MM.1S (cell line): ENCODE results near the gene RCN2.
A peak's percentile ranks its signal among the peaks of the same experiment; 100 is the strongest.

Source experiments
- DNase-seq: peaks from one replicate; pipeline ENCODE4 v3.0.0-alpha.2; 2015
- H2AFZ ChIP-seq: fragments of 300-600 bp; sonication (generic); 2 replicates; pipeline ENCODE4 v1.6.0; 2016; ENCODE audit warnings: antibody characterized with exemption, low read length
- H3F3A ChIP-seq: fragments of 300-600 bp; sonication (generic); 2 replicates; pipeline ENCODE4 v1.6.1; 2016; ENCODE audit warnings: mild to moderate bottlenecking, antibody characterized with exemption, low read length, moderate library complexity, mixed read lengths; ENCODE audit not compliant: insufficient read depth
- H3K27ac ChIP-seq: fragments of 300-600 bp; sonication (generic); 2 replicates; pipeline ENCODE4 v1.5.1; 2016; ENCODE audit warnings: mild to moderate bottlenecking, low read length
- H3K27me3 ChIP-seq: fragments of 300-600 bp; sonication (generic); replicated peaks from 2 replicates; pipeline ENCODE4 v1.6.0; 2016; ENCODE audit warnings: low read length; ENCODE audit not compliant: insufficient read depth
- H3K36me3 ChIP-seq: fragments of 300-600 bp; sonication (generic); replicated peaks from 2 replicates; pipeline ENCODE4 v1.6.1; 2016; ENCODE audit warnings: mild to moderate bottlenecking, low read length, mixed read lengths; ENCODE audit not compliant: insufficient read depth
- H3K4me1 ChIP-seq: fragments of 300-600 bp; sonication (generic); 2 replicates; pipeline ENCODE4 v1.6.1; 2016; ENCODE audit warnings: low read length, mixed read lengths
- H3K4me2 ChIP-seq: fragments of 300-600 bp; sonication (generic); 2 replicates; pipeline ENCODE4 v1.6.0; 2016; ENCODE audit warnings: low read depth, low read length
- H3K4me3 ChIP-seq: fragments of 300-600 bp; sonication (generic); 2 replicates; pipeline ENCODE4 v1.5.1; 2016; ENCODE audit warnings: low read length, mixed read lengths
- H3K79me2 ChIP-seq: fragments of 300-600 bp; sonication (generic); 2 replicates; pipeline ENCODE4 v1.6.1; 2016; ENCODE audit warnings: mixed run types, low read length, mixed read lengths
- H3K9ac ChIP-seq: fragments of 300-600 bp; sonication (generic); 2 replicates; pipeline ENCODE4 v1.6.1; 2016; ENCODE audit warnings: low read length, mixed read lengths
- H3K9me2 ChIP-seq: fragments of 300-600 bp; sonication (generic); replicated peaks from 2 replicates; pipeline ENCODE4 v1.6.1; 2016; ENCODE audit warnings: mild to moderate bottlenecking, low read length, mixed read lengths; ENCODE audit not compliant: insufficient read depth
- H3K9me3 ChIP-seq: fragments of 300-600 bp; sonication (generic); replicated peaks from 2 replicates; pipeline ENCODE4 v1.6.1; 2016; ENCODE audit warnings: mild to moderate bottlenecking, low read length, mixed read lengths; ENCODE audit not compliant: insufficient read depth
- H4K20me1 ChIP-seq: fragments of 300-600 bp; sonication (generic); 2 replicates; pipeline ENCODE4 v1.6.1; 2016; ENCODE audit warnings: mild to moderate bottlenecking, low read length, moderate library complexity, mixed read lengths; ENCODE audit not compliant: insufficient read depth
- EZH2 ChIP-seq: fragments of 300-600 bp; sonication (generic); optimal IDR thresholded peaks from 2 replicates; pipeline ENCODE3; 2017; ENCODE audit warnings: low read depth, mild to moderate bottlenecking, antibody characterized with exemption, low read length, mixed read lengths
- EZH2phosphoT487 ChIP-seq: fragments of 300-600 bp; sonication (generic); IDR thresholded peaks from 2 replicates; pipeline ENCODE4 v1.6.1; 2018; ENCODE audit warnings: antibody characterized with exemption, low read length
- TF ChIP-seq, protein P1 (sequence below): fragments of 300-600 bp; sonication (generic); IDR thresholded peaks from 2 replicates; pipeline ENCODE4 v1.5.1; 2016; ENCODE audit warnings: antibody characterized with exemption, low read length, mixed read lengths

The RCN2 gene

GRCh38 chr15:76967067-76967466 lies 35.5 kb downstream of the RCN2 start:
- H3K79me2 ChIP-seq = no peaks in the 10 kb centered on the region
- TF ChIP-seq EZH2 = no peak
- TF ChIP-seq EZH2phosphoT487 = no peak
- no peaks in the 10 kb centered on the region for H3K4me1 ChIP-seq
- H3K36me3 ChIP-seq = no peaks in the 10 kb centered on the region
- H2AFZ ChIP-seq = no peak overlapping the region
- no peaks in the 10 kb centered on the region for H4K20me1 ChIP-seq
- no peaks in the 10 kb centered on the region for H3F3A ChIP-seq
- H3K27ac ChIP-seq = no peak overlapping the region
- no peak overlapping the region for H3K4me3 ChIP-seq
- H3K4me2 ChIP-seq = no peak overlapping the region
- no peaks in the 10 kb centered on the region for H3K27me3 ChIP-seq
- no peak overlapping the region for H3K9ac ChIP-seq
- no peak for DNase-seq
- H3K9me3 ChIP-seq = no peaks in the 10 kb centered on the region
- H3K9me2 ChIP-seq = no peaks in the 10 kb centered on the region

DNA sequence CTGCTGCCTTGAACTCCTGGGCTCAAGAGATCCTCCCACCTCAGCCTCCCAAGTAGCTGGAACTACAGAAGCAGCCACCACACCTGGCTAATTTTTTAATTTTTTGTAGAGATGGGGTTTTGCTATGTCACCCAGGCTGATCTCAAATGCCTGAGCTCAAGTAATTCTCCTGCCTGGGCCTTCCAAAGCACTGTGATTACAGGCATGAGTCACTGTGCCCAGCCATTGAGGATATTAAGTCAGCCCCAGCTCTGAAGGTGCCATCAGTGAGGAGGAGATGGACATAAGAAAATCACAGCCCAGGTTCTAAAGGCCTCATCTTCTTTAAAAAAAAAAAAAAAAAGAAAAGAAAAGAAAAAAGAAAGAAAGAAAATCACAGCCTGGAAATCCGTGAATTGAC lies 36.8 kb downstream of the RCN2 start:
- Histone ChIP-seq H3K9me2 (no peaks in the 10 kb centered on the region), H3K4me1 (no peaks in the 10 kb centered on the region), H3F3A (no peaks in the 10 kb centered on the region), H2AFZ (no peak overlapping the region), H4K20me1 (no peaks in the 10 kb centered on the region), H3K36me3 (no peaks in the 10 kb centered on the region), H3K27me3 (no peaks in the 10 kb centered on the region), H3K9me3 (no peaks in the 10 kb centered on the region), H3K79me2 (no peaks in the 10 kb centered on the region), H3K27ac (no peak overlapping the region), H3K4me3 (no peak overlapping the region), H3K9ac (no peak overlapping the region), H3K4me2 (no peak overlapping the region)
- DNase-seq = no peak
- TF ChIP-seq EZH2 = no peak

DNA sequence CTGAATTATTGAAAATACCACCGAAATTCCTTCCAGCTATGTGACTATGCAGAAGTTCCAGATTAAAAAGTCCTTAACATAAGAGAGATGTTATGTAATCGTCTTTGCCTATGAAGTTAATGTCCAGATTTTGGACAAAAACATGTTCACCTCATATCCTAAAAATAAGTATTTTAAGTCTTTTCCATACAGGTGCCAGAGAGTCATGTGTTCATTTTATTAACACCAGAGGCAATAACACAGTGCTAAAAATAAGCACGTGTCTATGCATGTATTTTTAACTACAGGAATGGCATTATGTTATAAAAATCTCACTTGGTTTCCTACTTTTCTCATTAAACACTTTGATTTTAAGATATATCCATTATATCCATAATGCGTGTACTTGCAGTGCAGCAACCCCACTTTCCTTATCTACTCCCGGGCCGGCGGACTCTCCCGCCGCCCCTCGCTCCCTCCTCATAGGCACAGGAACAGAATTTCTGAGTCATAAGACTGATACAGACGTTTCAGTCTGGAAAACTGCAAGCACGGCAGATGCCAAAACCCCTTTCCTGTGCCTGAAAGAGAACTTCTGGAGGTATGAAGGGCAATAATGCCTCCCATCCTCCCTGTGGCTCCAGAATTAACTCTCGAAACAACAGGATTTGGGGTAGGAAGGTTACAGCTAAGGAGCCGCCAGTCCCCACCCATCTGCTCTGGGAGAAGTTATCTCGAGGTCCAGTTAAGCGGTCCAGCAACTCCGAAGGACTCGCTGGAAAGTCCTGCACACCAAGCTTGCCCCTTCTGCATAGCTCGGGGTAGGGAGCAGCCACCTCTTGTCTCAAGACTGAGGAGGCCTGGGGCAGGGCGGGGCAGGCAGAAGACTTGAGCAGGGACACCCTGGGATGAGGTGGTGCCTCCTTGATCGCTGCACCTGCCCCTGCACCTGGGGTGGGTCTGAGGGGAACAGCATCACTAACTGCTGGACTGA lies 41.1 kb downstream of the RCN2 start:
- H3K4me3 ChIP-seq = no peak overlapping the region
- no peak overlapping the region for H3K9ac ChIP-seq
- H3K79me2 ChIP-seq = no peaks in the 10 kb centered on the region
- no peaks in the 10 kb centered on the region for H3K36me3 ChIP-seq
- H3F3A ChIP-seq = no peaks in the 10 kb centered on the region
- no peaks in the 10 kb centered on the region for H3K9me3 ChIP-seq
- H3K4me2 ChIP-seq = no peak overlapping the region
- no peak overlapping the region for H3K27ac ChIP-seq
- H3K27me3 ChIP-seq = no peaks in the 10 kb centered on the region
- H2AFZ ChIP-seq = no peak overlapping the region
- no peak for DNase-seq
- no peaks in the 10 kb centered on the region for H4K20me1 ChIP-seq
- H3K9me2 ChIP-seq = no peaks in the 10 kb centered on the region
- no peaks in the 10 kb centered on the region for H3K4me1 ChIP-seq
- TF ChIP-seq EZH2phosphoT487 (no peak), EZH2 (no peak)
- TF ChIP-seq, protein P1, sequence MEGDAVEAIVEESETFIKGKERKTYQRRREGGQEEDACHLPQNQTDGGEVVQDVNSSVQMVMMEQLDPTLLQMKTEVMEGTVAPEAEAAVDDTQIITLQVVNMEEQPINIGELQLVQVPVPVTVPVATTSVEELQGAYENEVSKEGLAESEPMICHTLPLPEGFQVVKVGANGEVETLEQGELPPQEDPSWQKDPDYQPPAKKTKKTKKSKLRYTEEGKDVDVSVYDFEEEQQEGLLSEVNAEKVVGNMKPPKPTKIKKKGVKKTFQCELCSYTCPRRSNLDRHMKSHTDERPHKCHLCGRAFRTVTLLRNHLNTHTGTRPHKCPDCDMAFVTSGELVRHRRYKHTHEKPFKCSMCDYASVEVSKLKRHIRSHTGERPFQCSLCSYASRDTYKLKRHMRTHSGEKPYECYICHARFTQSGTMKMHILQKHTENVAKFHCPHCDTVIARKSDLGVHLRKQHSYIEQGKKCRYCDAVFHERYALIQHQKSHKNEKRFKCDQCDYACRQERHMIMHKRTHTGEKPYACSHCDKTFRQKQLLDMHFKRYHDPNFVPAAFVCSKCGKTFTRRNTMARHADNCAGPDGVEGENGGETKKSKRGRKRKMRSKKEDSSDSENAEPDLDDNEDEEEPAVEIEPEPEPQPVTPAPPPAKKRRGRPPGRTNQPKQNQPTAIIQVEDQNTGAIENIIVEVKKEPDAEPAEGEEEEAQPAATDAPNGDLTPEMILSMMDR = no peak

DNA sequence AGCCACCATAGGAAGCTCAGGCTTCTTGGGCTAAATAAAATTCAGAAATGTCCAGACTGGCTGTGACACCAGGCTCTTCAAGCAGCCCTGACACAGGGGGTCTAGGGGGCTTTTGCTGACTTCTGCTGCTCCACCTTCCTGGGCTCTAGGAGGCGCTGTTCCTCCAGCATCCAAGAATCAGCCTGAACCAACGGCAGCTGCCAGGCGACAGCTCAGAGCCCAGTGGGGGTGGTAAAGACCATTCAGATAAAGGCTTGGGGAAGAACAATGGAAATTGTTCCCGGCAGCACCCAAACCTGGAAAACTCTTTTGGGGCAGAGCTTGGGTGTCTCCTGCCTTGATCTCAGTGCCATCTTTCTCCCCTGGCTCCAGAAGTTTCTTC lies 41.8 kb downstream of the RCN2 start:
- H3K4me1 ChIP-seq = no peaks in the 10 kb centered on the region
- H2AFZ ChIP-seq = no peak overlapping the region
- no peaks in the 10 kb centered on the region for H3K27me3 ChIP-seq
- H3K9ac ChIP-seq = no peak overlapping the region
- H3K36me3 ChIP-seq = no peaks in the 10 kb centered on the region
- H3K4me3 ChIP-seq = no peak overlapping the region
- TF ChIP-seq EZH2phosphoT487 (no peak), EZH2 (no peak)
- TF ChIP-seq, protein P1 = peak; percentile 59
- H4K20me1 ChIP-seq = no peaks in the 10 kb centered on the region
- no peak for DNase-seq
- H3F3A ChIP-seq = no peaks in the 10 kb centered on the region
- H3K9me3 ChIP-seq = no peaks in the 10 kb centered on the region
- H3K4me2 ChIP-seq = no peak overlapping the region
- no peak overlapping the region for H3K27ac ChIP-seq
- H3K9me2 ChIP-seq = no peaks in the 10 kb centered on the region
- H3K79me2 ChIP-seq = no peaks in the 10 kb centered on the region
